WTC11 (cell line): Measurements from ENCODE around the gene NUDT14. TPM values are rescaled to one million over a fixed set of nuclear protein-coding genes. Genes with fewer than 3 reads are reported as not detected.

Experiments used
- ARID4B ChIP-seq: sonication (generic); formaldehyde crosslinking; IDR thresholded peaks from 2 replicates; pipeline ENCODE4 v1.8.0; 2023; ENCODE audit warnings: missing genetic modification reagents, mild to moderate bottlenecking, borderline replicate concordance
- ATF6 ChIP-seq: sonication (generic); formaldehyde crosslinking; IDR thresholded peaks from 2 replicates; pipeline ENCODE4 v1.8.1; 2023; ENCODE audit warnings: mild to moderate bottlenecking, missing genetic modification reagents
- CBFB ChIP-seq: sonication (generic); formaldehyde crosslinking; IDR thresholded peaks from 2 replicates; pipeline ENCODE4 v1.8.1; 2022; ENCODE audit warnings: mild to moderate bottlenecking, low read depth, missing genetic modification reagents
- E2F5 ChIP-seq: sonication (generic); formaldehyde crosslinking; IDR thresholded peaks from 2 replicates; pipeline ENCODE4 v1.8.1; 2022; ENCODE audit warnings: mild to moderate bottlenecking, moderate library complexity, missing genetic modification reagents
- GTF2I ChIP-seq: fragments of 250-450 bp; sonication (Bioruptor Pico); conservative IDR thresholded peaks from 2 replicates; pipeline ENCODE4 v1.4.0; 2021; ENCODE audit warnings: mild to moderate bottlenecking
- IRF2 ChIP-seq: sonication (generic); formaldehyde crosslinking; IDR thresholded peaks from 2 replicates; pipeline ENCODE4 v1.8.0; 2022; ENCODE audit warnings: low read depth, missing genetic modification reagents, borderline replicate concordance
- JAZF1 ChIP-seq: fragments of 250-450 bp; sonication (Bioruptor Pico); IDR thresholded peaks from 2 replicates; pipeline ENCODE4 v1.9.0; 2021; ENCODE audit warnings: moderate library complexity, mild to moderate bottlenecking, inconsistent platforms
- JUN ChIP-seq: sonication (generic); formaldehyde crosslinking; IDR thresholded peaks from 2 replicates; pipeline ENCODE4 v1.8.0; 2023; ENCODE audit warnings: mild to moderate bottlenecking, missing genetic modification reagents
- PRDM15 ChIP-seq: sonication (generic); formaldehyde crosslinking; IDR thresholded peaks from 2 replicates; pipeline ENCODE4 v1.8.0; 2022; ENCODE audit warnings: missing genetic modification reagents
- PREB ChIP-seq: sonication (generic); formaldehyde crosslinking; IDR thresholded peaks from 2 replicates; pipeline ENCODE4 v1.8.1; 2022; ENCODE audit warnings: mild to moderate bottlenecking, missing genetic modification reagents, moderate library complexity, borderline replicate concordance
- SMAD4 ChIP-seq: sonication (generic); formaldehyde crosslinking; IDR thresholded peaks from 2 replicates; pipeline ENCODE4 v1.8.0; 2022; ENCODE audit warnings: mild to moderate bottlenecking, missing genetic modification reagents
- SOX15 ChIP-seq: fragments of 250-450 bp; sonication (Bioruptor Pico); IDR thresholded peaks from 2 replicates; pipeline ENCODE4 v1.9.0; 2021; ENCODE audit warnings: mild to moderate bottlenecking
- SP1 ChIP-seq: sonication (generic); formaldehyde crosslinking; conservative IDR thresholded peaks from 2 replicates; pipeline ENCODE4 v1.8.1; 2022; ENCODE audit warnings: missing genetic modification reagents
- TP53 ChIP-seq: sonication (generic); formaldehyde crosslinking; IDR thresholded peaks from 2 replicates; pipeline ENCODE4 v1.8.1; 2023; ENCODE audit warnings: mild to moderate bottlenecking, missing genetic modification reagents
- ZNF219 ChIP-seq: sonication (generic); formaldehyde crosslinking; IDR thresholded peaks from 2 replicates; pipeline ENCODE4 v1.8.0; 2023; ENCODE audit warnings: missing genetic modification reagents, mild to moderate bottlenecking, borderline replicate concordance
- ZNF281 ChIP-seq: sonication (generic); formaldehyde crosslinking; IDR thresholded peaks from 2 replicates; pipeline ENCODE4 v1.8.0; 2023; ENCODE audit warnings: mild to moderate bottlenecking, missing genetic modification reagents
- ZNF317 ChIP-seq: sonication (generic); formaldehyde crosslinking; IDR thresholded peaks from 2 replicates; pipeline ENCODE4 v1.8.1; 2023; ENCODE audit warnings: low read depth, mild to moderate bottlenecking, moderate library complexity, missing genetic modification reagents, borderline replicate concordance
- ZNF532 ChIP-seq: fragments of 250-450 bp; sonication (Bioruptor Pico); IDR thresholded peaks from 2 replicates; pipeline ENCODE4 v1.9.0; 2021; ENCODE audit warnings: mild to moderate bottlenecking, borderline replicate concordance
- total RNA-seq: library from RNA; stranded (reverse); gene quantifications from 3 replicates; pipeline ENCODE4 v1.2.3, GENCODE V29; 2021

The NUDT14 gene
- total RNA-seq, 1 experiment from 2014 or later: 35.4 TPM

- TF ChIP-seq JAZF1 (CRISPR knock-in tag) (no peak), IRF2 (CRISPR knock-in tag) (no peak), ARID4B (CRISPR knock-in tag) (0 out of 2 replicates have a peak, but pooled peaks have one; percentile 38), JUN (CRISPR knock-in tag) (no peak), CBFB (CRISPR knock-in tag) (no peak), SOX15 (CRISPR knock-in tag) (no peak), GTF2I (no peak), PREB (CRISPR knock-in tag) (no peak), SP1 (0 out of 2 replicates have a peak, but pooled peaks have one; percentile 6), SMAD4 (CRISPR knock-in tag) (no peak), ZNF281 (no peak), ATF6 (CRISPR knock-in tag) (no peak), E2F5 (CRISPR knock-in tag) (no peak), ZNF219 (CRISPR knock-in tag) (no peak), PRDM15 (no peak; the same call in 1 of the 2 replicates), ZNF532 (no peak), ZNF317 (CRISPR knock-in tag) (no peak), TP53 (peak; percentile 39; the same call in 1 of the 2 replicates)
Observed at GRCh38 chr14:105167303-105168092, 13.6 kb downstream of the NUDT14 start (continued).
